ENCODE measurements around the gene REG1A.

Gene REG1A

GRCh38 chr2:79105259-79105658, 15.0 kb upstream of the REG1A start:
- no peak for DNase-seq (ENCODE audit: low spot score)
- TF ChIP-seq CTCF (IDR thresholded peaks at IDR 0.05; ENCODE audit: extremely low read depth, missing control alignments) = no peak

GRCh38 chr2:79112269-79112668, 8.0 kb upstream of the REG1A start:
- TF ChIP-seq CTCF (IDR thresholded peaks at IDR 0.05; ENCODE audit: extremely low read depth, missing control alignments) = no peak
- no peak for DNase-seq (ENCODE audit: low spot score)

GRCh38 chr2:79114797-79115494, 5.3 kb upstream of the REG1A start:
- no peak for TF ChIP-seq CTCF (IDR thresholded peaks at IDR 0.05; ENCODE audit: extremely low read depth, missing control alignments)
- DNase-seq (ENCODE audit: low spot score) = no peak

- DNase-seq (ENCODE audit: low spot score) = no peak
- no peak for TF ChIP-seq CTCF (IDR thresholded peaks at IDR 0.05; ENCODE audit: extremely low read depth, missing control alignments)
These were observed 3.0 kb upstream of the REG1A start for GRCh38 chr2:79116997-79117928.

DNA sequence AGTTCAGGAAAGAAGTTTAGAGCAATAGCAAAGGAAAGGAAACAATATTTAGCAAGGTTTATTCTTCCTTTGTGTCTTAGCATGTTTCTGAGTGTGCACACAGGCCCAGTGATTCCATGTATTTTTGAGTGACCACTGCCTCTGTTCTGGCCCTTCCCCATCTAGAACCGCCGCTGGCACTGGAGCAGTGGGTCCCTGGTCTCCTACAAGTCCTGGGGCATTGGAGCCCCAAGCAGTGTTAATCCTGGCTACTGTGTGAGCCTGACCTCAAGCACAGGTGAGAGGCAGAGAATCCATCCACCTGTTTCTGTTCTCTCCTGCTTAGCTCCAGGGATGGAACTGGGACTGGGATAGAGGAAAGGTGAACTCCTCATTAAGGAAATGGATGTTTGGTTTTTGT, 2.4 kb downstream of the REG1A start:
- no peak for DNase-seq (ENCODE audit: low spot score)
- TF ChIP-seq CTCF (IDR thresholded peaks at IDR 0.05; ENCODE audit: extremely low read depth, missing control alignments) = no peak

GRCh38 chr2:79124907-79125720, 4.8 kb downstream of the REG1A start:
- no peak for TF ChIP-seq CTCF (IDR thresholded peaks at IDR 0.05; ENCODE audit: extremely low read depth, missing control alignments)
- no peak for DNase-seq (ENCODE audit: low spot score)

DNA sequence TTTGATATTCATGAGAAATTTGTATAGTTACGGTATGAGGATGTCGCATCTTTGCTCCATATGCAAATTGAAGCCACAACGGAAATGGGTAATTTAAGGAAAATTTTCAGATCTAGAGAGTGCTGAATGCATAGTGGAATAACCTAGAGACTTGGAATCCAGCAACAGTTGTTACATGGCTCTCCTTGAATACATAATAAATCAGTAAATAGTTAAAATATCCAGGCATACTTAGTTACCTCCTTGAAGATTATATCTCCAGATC, 5.4 kb downstream of the REG1A start:
- no peak for TF ChIP-seq CTCF (IDR thresholded peaks at IDR 0.05; ENCODE audit: extremely low read depth, missing control alignments)
- DNase-seq (ENCODE audit: low spot score) = no peak

All from GM20000 (cell line).